HEK293 (cell line): ENCODE measurements around the gene MAP3K5.

ENCODE experiments used
- GLI4 ChIP-seq: fragments of 450-650 bp; formaldehyde crosslinking; IDR thresholded peaks from 2 replicates; pipeline ENCODE4 v1.5.1; 2016; ENCODE audit warnings: missing biosample characterization, missing genetic modification characterization
- HOXD13 ChIP-seq: sonication (generic); formaldehyde crosslinking; IDR thresholded peaks from 2 replicates; pipeline ENCODE4 v1.8.0; 2022; ENCODE audit warnings: missing genetic modification reagents, borderline replicate concordance
- MEIS1 ChIP-seq: sonication (generic); formaldehyde crosslinking; IDR thresholded peaks from 2 replicates; pipeline ENCODE4 v1.8.1; 2022; ENCODE audit warnings: missing genetic modification reagents, mild to moderate bottlenecking, borderline replicate concordance
- SALL2 ChIP-seq: fragments of 450-650 bp; formaldehyde crosslinking; IDR thresholded peaks from 2 replicates; pipeline ENCODE4 v1.5.0; 2017; ENCODE audit warnings: missing biosample characterization, mild to moderate bottlenecking, missing genetic modification characterization, borderline replicate concordance
- SCRT2 ChIP-seq: fragments of 450-650 bp; formaldehyde crosslinking; IDR thresholded peaks from 2 replicates; pipeline ENCODE4 v1.5.1; 2016; ENCODE audit warnings: missing biosample characterization, missing genetic modification characterization
- WT1 ChIP-seq: fragments of 450-650 bp; formaldehyde crosslinking; IDR thresholded peaks from 2 replicates; pipeline ENCODE4 v1.5.1; 2016; ENCODE audit warnings: missing biosample characterization, missing genetic modification characterization
- ZBTB17 ChIP-seq: fragments of 450-650 bp; formaldehyde crosslinking; IDR thresholded peaks from 2 replicates; pipeline ENCODE4 v1.5.1; 2016; ENCODE audit warnings: missing biosample characterization, missing genetic modification characterization
- ZBTB20 ChIP-seq: fragments of 450-650 bp; formaldehyde crosslinking; IDR thresholded peaks from 2 replicates; pipeline ENCODE4 v1.5.1; 2016; ENCODE audit warnings: missing biosample characterization, missing genetic modification characterization
- ZFP3 ChIP-seq: fragments of 450-650 bp; formaldehyde crosslinking; IDR thresholded peaks from 2 replicates; pipeline ENCODE4 v1.5.1; 2016; ENCODE audit warnings: low read depth, missing biosample characterization, missing genetic modification characterization
- ZFP41 ChIP-seq: fragments of 450-650 bp; formaldehyde crosslinking; IDR thresholded peaks from 2 replicates; pipeline ENCODE4 v1.5.1; 2016; ENCODE audit warnings: missing biosample characterization, missing genetic modification characterization, borderline replicate concordance
- ZNF10 ChIP-seq: fragments of 450-650 bp; formaldehyde crosslinking; IDR thresholded peaks from 2 replicates; pipeline ENCODE4 v1.5.1; 2017; ENCODE audit warnings: missing biosample characterization, missing genetic modification characterization
- ZNF121 ChIP-seq: fragments of 450-650 bp; formaldehyde crosslinking; IDR thresholded peaks from 2 replicates; pipeline ENCODE4 v1.5.1; 2016; ENCODE audit warnings: missing biosample characterization, missing genetic modification characterization
- ZNF138 ChIP-seq: fragments of 450-650 bp; formaldehyde crosslinking; IDR thresholded peaks from 2 replicates; pipeline ENCODE4 v1.5.1; 2016; ENCODE audit warnings: missing biosample characterization, missing genetic modification characterization, borderline replicate concordance
- ZNF146 ChIP-seq: fragments of 450-650 bp; formaldehyde crosslinking; IDR thresholded peaks from 2 replicates; pipeline ENCODE4 v1.5.1; 2016; ENCODE audit warnings: missing biosample characterization, missing genetic modification characterization
- ZNF157 ChIP-seq: fragments of 450-650 bp; formaldehyde crosslinking; IDR thresholded peaks from 2 replicates; pipeline ENCODE4 v1.5.1; 2016; ENCODE audit warnings: missing biosample characterization, missing genetic modification characterization
- ZNF214 ChIP-seq: fragments of 450-650 bp; formaldehyde crosslinking; IDR thresholded peaks from 2 replicates; pipeline ENCODE4 v1.5.1; 2017; ENCODE audit warnings: missing biosample characterization, mild to moderate bottlenecking, missing genetic modification characterization, borderline replicate concordance
- ZNF23 ChIP-seq: fragments of 450-650 bp; formaldehyde crosslinking; IDR thresholded peaks from 2 replicates; pipeline ENCODE4 v1.5.1; 2016; ENCODE audit warnings: missing biosample characterization, missing genetic modification characterization, borderline replicate concordance
- ZNF239 ChIP-seq: fragments of 450-650 bp; formaldehyde crosslinking; IDR thresholded peaks from 2 replicates; pipeline ENCODE4 v1.5.1; 2016; ENCODE audit warnings: missing biosample characterization, missing genetic modification characterization
- ZNF248 ChIP-seq: fragments of 450-650 bp; formaldehyde crosslinking; IDR thresholded peaks from 2 replicates; pipeline ENCODE4 v1.5.1; 2017; ENCODE audit warnings: missing biosample characterization, missing genetic modification characterization
- ZNF274 ChIP-seq, 2 experiments: fragments of 200-500 bp in 1 of 2; fragments of 450-650 bp in 1 of 2; sonication (Bioruptor generic) in 1 of 2; formaldehyde crosslinking in 1 of 2; IDR thresholded peaks; 2 replicates each; pipeline versions ENCODE4 v1.5.1 to v1.6.1; 2014 to 2016; ENCODE audit warnings: borderline replicate concordance in 1 of 2, inconsistent platforms in 1 of 2, low read length in 1 of 2, missing biosample characterization in 1 of 2, missing genetic modification characterization in 1 of 2
- ZNF530 ChIP-seq: fragments of 450-650 bp; formaldehyde crosslinking; IDR thresholded peaks from 2 replicates; pipeline ENCODE4 v1.5.1; 2016; ENCODE audit warnings: low read depth, missing biosample characterization, missing genetic modification characterization
- ZNF610 ChIP-seq: fragments of 450-650 bp; formaldehyde crosslinking; IDR thresholded peaks from 2 replicates; pipeline ENCODE4 v1.5.1; 2016; ENCODE audit warnings: missing biosample characterization, missing genetic modification characterization, borderline replicate concordance
- ZNF623 ChIP-seq: fragments of 450-650 bp; formaldehyde crosslinking; IDR thresholded peaks from 2 replicates; pipeline ENCODE4 v1.5.1; 2016; ENCODE audit warnings: missing biosample characterization, missing genetic modification characterization
- ZNF677 ChIP-seq: fragments of 450-650 bp; IDR thresholded peaks from 2 replicates; pipeline ENCODE4 v1.5.0; 2018; ENCODE audit warnings: missing biosample characterization, mild to moderate bottlenecking, missing genetic modification characterization, moderate library complexity
- ZNF777 ChIP-seq: fragments of 450-650 bp; formaldehyde crosslinking; IDR thresholded peaks from 2 replicates; pipeline ENCODE4 v1.5.1; 2017; ENCODE audit warnings: missing biosample characterization, missing genetic modification characterization, borderline replicate concordance
- ZXDB ChIP-seq: fragments of 450-650 bp; formaldehyde crosslinking; IDR thresholded peaks from 2 replicates; pipeline ENCODE4 v1.5.1; 2016; ENCODE audit warnings: missing biosample characterization, missing genetic modification characterization
- TF ChIP-seq, protein P1 (sequence below): fragments of 450-650 bp; formaldehyde crosslinking; IDR thresholded peaks from 2 replicates; pipeline ENCODE4 v1.5.1; 2016; ENCODE audit warnings: missing biosample characterization, missing genetic modification characterization
- TF ChIP-seq, protein P2 (sequence below): fragments of 450-650 bp; formaldehyde crosslinking; IDR thresholded peaks from 2 replicates; pipeline ENCODE4 v1.5.1; 2016; ENCODE audit warnings: missing biosample characterization, missing genetic modification characterization
- TF ChIP-seq, protein P3 (sequence below): fragments of 450-650 bp; formaldehyde crosslinking; IDR thresholded peaks from 2 replicates; pipeline ENCODE4 v1.5.1; 2016; ENCODE audit warnings: missing biosample characterization, missing genetic modification characterization
- TF ChIP-seq, protein P4 (sequence below): fragments of 450-650 bp; formaldehyde crosslinking; IDR thresholded peaks from 2 replicates; pipeline ENCODE4 v1.5.1; 2016; ENCODE audit warnings: missing biosample characterization, missing genetic modification characterization
- TF ChIP-seq, protein P5 (sequence below): fragments of 450-650 bp; formaldehyde crosslinking; IDR thresholded peaks from 2 replicates; pipeline ENCODE4 v1.5.1; 2016; ENCODE audit warnings: missing biosample characterization, missing genetic modification characterization

Gene MAP3K5

DNA sequence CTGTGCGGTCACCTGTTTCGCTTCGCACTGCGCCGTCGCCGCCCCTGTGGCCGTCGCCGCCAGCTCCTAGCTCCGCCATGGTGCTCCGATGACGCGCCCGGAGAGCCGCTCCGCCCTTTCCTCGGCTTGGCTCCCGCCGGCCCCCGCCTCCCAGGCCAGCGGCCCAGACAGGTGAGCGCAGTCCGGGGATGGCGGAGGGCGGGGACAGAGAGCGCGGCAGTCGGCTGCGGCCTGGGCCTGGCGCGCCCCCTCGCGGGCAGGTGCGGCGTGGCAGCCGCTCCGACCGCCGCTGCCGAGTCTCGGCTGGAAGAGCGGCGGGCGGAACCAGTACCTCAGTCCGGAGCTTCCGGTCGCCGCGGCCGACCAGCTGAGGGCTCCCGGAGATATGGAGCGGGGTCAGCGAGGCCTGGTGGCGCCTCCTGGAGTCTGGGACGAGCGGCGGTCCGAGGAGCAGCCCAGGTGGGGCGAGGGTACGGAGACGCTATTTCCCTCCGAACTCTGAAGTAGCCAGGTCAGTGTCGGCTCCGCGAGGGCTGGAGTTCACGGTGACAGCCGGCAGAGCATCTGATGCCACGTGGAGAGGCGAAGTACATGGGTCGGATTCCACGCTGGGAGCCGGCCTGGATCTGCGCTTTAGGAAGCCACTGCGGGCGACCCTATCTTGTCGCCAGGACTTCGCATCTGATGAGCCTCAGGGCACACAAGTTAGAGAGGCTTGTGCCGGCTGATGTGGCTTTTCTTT lies 241.8 kb downstream of the MAP3K5 start, which contains the start of gene MAP7 (continued):
- TF ChIP-seq ZNF623 (tag by site-specific recombination) (no peak), WT1 (tag by site-specific recombination) (no peak), HOXD13 (no peak), GLI4 (tag by site-specific recombination) (no peak), ZNF677 (no peak; the same call in 1 of the 2 replicates), ZNF274 (IDR thresholded peaks at IDR 0.05; ENCODE audit: low read length) (no peak), ZNF274 (tag by site-specific recombination; IDR thresholded peaks at IDR 0.05; ENCODE audit: borderline replicate concordance) (no peak), ZFP3 (tag by site-specific recombination) (no peak), ZNF121 (tag by site-specific recombination) (no peak), ZNF10 (tag by site-specific recombination) (no peak), ZNF157 (tag by site-specific recombination) (no peak), ZNF239 (tag by site-specific recombination) (no peak), ZFP41 (no peak), ZNF214 (no peak), ZNF146 (no peak), SALL2 (tag by site-specific recombination) (no peak), ZNF530 (no peak), ZBTB20 (tag by site-specific recombination) (no peak; the same call in 1 of the 2 replicates), SCRT2 (tag by site-specific recombination) (no peak), ZNF777 (no peak; the same call in 1 of the 2 replicates), ZXDB (tag by site-specific recombination) (no peak), ZBTB17 (peak; percentile 58), ZNF248 (tag by site-specific recombination) (no peak), ZNF610 (tag by site-specific recombination) (peak; percentile 21; the same call in 1 of the 2 replicates), ZNF138 (no peak), ZNF23 (tag by site-specific recombination) (no peak), MEIS1 (CRISPR knock-in tag) (no peak)
- TF ChIP-seq, protein P1, sequence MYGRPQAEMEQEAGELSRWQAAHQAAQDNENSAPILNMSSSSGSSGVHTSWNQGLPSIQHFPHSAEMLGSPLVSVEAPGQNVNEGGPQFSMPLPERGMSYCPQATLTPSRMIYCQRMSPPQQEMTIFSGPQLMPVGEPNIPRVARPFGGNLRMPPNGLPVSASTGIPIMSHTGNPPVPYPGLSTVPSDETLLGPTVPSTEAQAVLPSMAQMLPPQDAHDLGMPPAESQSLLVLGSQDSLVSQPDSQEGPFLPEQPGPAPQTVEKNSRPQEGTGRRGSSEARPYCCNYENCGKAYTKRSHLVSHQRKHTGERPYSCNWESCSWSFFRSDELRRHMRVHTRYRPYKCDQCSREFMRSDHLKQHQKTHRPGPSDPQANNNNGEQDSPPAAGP (tag by site-specific recombination), result no peak
- TF ChIP-seq, protein P2, sequence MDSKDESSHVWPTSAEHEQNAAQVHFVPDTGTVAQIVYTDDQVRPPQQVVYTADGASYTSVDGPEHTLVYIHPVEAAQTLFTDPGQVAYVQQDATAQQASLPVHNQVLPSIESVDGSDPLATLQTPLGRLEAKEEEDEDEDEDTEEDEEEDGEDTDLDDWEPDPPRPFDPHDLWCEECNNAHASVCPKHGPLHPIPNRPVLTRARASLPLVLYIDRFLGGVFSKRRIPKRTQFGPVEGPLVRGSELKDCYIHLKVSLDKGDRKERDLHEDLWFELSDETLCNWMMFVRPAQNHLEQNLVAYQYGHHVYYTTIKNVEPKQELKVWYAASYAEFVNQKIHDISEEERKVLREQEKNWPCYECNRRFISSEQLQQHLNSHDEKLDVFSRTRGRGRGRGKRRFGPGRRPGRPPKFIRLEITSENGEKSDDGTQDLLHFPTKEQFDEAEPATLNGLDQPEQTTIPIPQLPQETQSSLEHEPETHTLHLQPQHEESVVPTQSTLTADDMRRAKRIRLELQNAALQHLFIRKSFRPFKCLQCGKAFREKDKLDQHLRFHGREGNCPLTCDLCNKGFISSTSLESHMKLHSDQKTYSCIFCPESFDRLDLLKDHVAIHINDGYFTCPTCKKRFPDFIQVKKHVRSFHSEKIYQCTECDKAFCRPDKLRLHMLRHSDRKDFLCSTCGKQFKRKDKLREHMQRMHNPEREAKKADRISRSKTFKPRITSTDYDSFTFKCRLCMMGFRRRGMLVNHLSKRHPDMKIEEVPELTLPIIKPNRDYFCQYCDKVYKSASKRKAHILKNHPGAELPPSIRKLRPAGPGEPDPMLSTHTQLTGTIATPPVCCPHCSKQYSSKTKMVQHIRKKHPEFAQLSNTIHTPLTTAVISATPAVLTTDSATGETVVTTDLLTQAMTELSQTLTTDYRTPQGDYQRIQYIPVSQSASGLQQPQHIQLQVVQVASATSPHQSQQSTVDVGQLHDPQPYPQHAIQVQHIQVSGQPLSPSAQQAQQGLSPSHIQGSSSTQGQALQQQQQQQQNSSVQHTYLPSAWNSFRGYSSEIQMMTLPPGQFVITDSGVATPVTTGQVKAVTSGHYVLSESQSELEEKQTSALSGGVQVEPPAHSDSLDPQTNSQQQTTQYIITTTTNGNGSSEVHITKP (tag by site-specific recombination), result no peak
- TF ChIP-seq, protein P3, sequence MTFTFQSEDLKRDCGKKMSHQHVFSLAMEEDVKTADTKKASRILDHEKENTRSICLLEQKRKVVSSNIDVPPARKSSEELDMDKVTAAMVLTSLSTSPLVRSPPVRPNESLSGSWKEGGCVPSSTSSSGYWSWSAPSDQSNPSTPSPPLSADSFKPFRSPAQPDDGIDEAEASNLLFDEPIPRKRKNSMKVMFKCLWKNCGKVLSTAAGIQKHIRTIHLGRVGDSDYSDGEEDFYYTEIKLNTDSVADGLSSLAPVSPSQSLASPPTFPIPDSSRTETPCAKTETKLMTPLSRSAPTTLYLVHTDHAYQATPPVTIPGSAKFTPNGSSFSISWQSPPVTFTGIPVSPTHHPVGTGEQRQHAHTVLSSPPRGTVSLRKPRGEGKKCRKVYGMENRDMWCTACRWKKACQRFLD, result no peak
- TF ChIP-seq, protein P4, sequence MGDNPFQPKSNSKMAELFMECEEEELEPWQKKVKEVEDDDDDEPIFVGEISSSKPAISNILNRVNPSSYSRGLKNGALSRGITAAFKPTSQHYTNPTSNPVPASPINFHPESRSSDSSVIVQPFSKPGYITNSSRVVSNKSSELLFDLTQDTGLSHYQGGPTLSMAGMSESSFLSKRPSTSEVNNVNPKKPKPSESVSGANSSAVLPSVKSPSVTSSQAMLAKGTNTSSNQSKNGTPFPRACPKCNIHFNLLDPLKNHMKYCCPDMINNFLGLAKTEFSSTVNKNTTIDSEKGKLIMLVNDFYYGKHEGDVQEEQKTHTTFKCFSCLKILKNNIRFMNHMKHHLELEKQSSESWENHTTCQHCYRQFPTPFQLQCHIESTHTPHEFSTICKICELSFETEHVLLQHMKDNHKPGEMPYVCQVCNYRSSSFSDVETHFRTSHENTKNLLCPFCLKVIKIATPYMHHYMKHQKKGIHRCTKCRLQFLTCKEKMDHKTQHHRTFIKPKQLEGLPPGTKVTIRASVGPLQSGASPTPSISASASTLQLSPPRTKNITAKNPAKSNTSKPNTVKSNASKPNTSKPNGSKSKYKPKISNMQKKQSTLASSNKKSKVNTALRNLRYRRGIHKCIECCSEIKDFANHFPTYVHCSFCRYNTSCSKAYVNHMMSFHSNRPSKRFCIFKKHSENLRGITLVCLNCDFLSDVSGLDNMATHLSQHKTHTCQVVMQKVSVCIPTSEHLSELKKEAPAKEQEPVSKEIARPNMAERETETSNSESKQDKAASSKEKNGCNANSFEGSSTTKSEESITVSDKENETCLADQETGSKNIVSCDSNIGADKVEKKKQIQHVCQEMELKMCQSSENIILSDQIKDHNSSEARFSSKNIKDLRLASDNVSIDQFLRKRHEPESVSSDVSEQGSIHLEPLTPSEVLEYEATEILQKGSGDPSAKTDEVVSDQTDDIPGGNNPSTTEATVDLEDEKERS (tag by site-specific recombination), result no peak
- TF ChIP-seq, protein P5, sequence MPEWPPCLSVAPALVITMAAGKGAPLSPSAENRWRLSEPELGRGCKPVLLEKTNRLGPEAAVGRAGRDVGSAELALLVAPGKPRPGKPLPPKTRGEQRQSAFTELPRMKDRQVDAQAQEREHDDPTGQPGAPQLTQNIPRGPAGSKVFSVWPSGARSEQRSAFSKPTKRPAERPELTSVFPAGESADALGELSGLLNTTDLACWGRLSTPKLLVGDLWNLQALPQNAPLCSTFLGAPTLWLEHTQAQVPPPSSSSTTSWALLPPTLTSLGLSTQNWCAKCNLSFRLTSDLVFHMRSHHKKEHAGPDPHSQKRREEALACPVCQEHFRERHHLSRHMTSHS (tag by site-specific recombination), result no peak
